Activated T-helper 2 cell treated with anti-CD3 and anti-CD28 coated beads, Interferon-gamma antibody, Interleukin-2, Interleukin-4, amounts not matched to agents 10 μg/mL and 5 μg/mL and 100 μg/mL, durations not matched to agents 14 hours and 24 hours and 36 hours (primary cell): ENCODE measurements around the gene FBLN1. TPM values are rescaled to one million over a fixed set of nuclear protein-coding genes. Genes with fewer than 3 reads are reported as not detected.
"Not testable (repeated sequence)": the region's sequence is repeated elsewhere in the genome, so short reads cannot be mapped to it uniquely, and the experiment has no call there.

Source experiments
- DNase-seq: peaks from one replicate; pipeline ENCODE4 v3.0.0; 2021; ENCODE audit warnings: low spot score
- H3K27ac Mint-ChIP-seq: one replicate; pipeline ENCODE4 v1.8.0; 2021; ENCODE audit warnings: mixed read lengths
- H3K27me3 Mint-ChIP-seq: one replicate; pipeline ENCODE4 v1.8.0; 2021; ENCODE audit warnings: low read depth, mixed read lengths
- H3K36me3 Mint-ChIP-seq: one replicate; pipeline ENCODE4 v1.8.0; 2021; ENCODE audit warnings: low read depth, mixed read lengths
- H3K4me1 Mint-ChIP-seq: one replicate; pipeline ENCODE4 v1.8.0; 2021; ENCODE audit warnings: low read depth, mixed read lengths
- H3K4me3 Mint-ChIP-seq: one replicate; pipeline ENCODE4 v1.8.0; 2021; ENCODE audit warnings: low read depth, mild to moderate bottlenecking, moderate library complexity, mixed read lengths
- H3K9me3 Mint-ChIP-seq: one replicate; pipeline ENCODE4 v1.8.0; 2021; ENCODE audit warnings: mixed read lengths
- intact Hi-C: fragments of 100-400 bp; cut with micrococcal nuclease; formaldehyde crosslinking; loops from one replicate; pipeline ENCODE4 v1.15.1; 2023
- total RNA-seq: library from RNA; stranded (reverse); gene quantifications from 2 replicates; pipeline ENCODE4 v1.2.3, GENCODE V29; 2022

FBLN1 gene
- total RNA-seq, 1 donor from 2014 or later = not detected

GRCh38 chr22:45621836-45622600 lies 119.3 kb downstream of the FBLN1 start:
- H3K9me3 Mint-ChIP-seq = peaks cover 7% of the 10 kb centered on the region
- no peak overlapping the region for H3K4me3 Mint-ChIP-seq
- no peaks in the 10 kb centered on the region for H3K36me3 Mint-ChIP-seq
- intact Hi-C loops = no loop called here
- peaks cover 6% of the 10 kb centered on the region for H3K27me3 Mint-ChIP-seq
- H3K27ac Mint-ChIP-seq = no peak overlapping the region
- no peak for DNase-seq
- H3K4me1 Mint-ChIP-seq = peaks cover 6% of the 10 kb centered on the region

- H3K4me1 Mint-ChIP-seq, H3K27ac Mint-ChIP-seq, intact Hi-C loops, H3K4me3 Mint-ChIP-seq, H3K36me3 Mint-ChIP-seq, DNase-seq, H3K9me3 Mint-ChIP-seq, H3K27me3 Mint-ChIP-seq: not testable (repeated sequence)
Observed at GRCh38 chr22:45623464-45624145, 120.9 kb downstream of the FBLN1 start.

GRCh38 chr22:45626198-45626651 lies 123.5 kb downstream of the FBLN1 start:
- no peak overlapping the region for H3K27ac Mint-ChIP-seq
- H3K4me3 Mint-ChIP-seq = no peak overlapping the region
- peaks cover 1% of the 10 kb centered on the region for H3K4me1 Mint-ChIP-seq
- no peaks in the 10 kb centered on the region for H3K36me3 Mint-ChIP-seq
- peaks cover 21% of the 10 kb centered on the region for H3K27me3 Mint-ChIP-seq
- DNase-seq = no peak
- no peaks in the 10 kb centered on the region for H3K9me3 Mint-ChIP-seq
- intact Hi-C loops = no loop called here

- H3K36me3 Mint-ChIP-seq = no peaks in the 10 kb centered on the region
Observed at GRCh38 chr22:45627489-45628233, 125.0 kb downstream of the FBLN1 start.

GRCh38 chr22:45628515-45628914 lies 125.8 kb downstream of the FBLN1 start:
- intact Hi-C loops = no loop called here
- no peaks in the 10 kb centered on the region for H3K9me3 Mint-ChIP-seq
- peaks cover 42% of the 10 kb centered on the region for H3K27me3 Mint-ChIP-seq
- peaks cover 1% of the 10 kb centered on the region for H3K4me1 Mint-ChIP-seq
- DNase-seq = no peak
- H3K27ac Mint-ChIP-seq = no peak overlapping the region
- H3K4me3 Mint-ChIP-seq = no peak overlapping the region
- no peaks in the 10 kb centered on the region for H3K36me3 Mint-ChIP-seq

More at GRCh38 chr22:45627489-45628233, 125.0 kb downstream of the FBLN1 start:
- intact Hi-C loops = no loop called here
- peaks cover 35% of the 10 kb centered on the region for H3K27me3 Mint-ChIP-seq
- no peaks in the 10 kb centered on the region for H3K9me3 Mint-ChIP-seq
- H3K4me1 Mint-ChIP-seq = peaks cover 1% of the 10 kb centered on the region
- no peak overlapping the region for H3K27ac Mint-ChIP-seq
- H3K4me3 Mint-ChIP-seq = no peak overlapping the region
- DNase-seq = no peak

GRCh38 chr22:45629469-45630089 lies 126.9 kb downstream of the FBLN1 start:
- peaks cover 48% of the 10 kb centered on the region for H3K27me3 Mint-ChIP-seq
- H3K27ac Mint-ChIP-seq = no peak overlapping the region
- no peaks in the 10 kb centered on the region for H3K9me3 Mint-ChIP-seq
- no peak for DNase-seq
- H3K4me1 Mint-ChIP-seq = peaks cover 1% of the 10 kb centered on the region
- H3K36me3 Mint-ChIP-seq = no peaks in the 10 kb centered on the region
- intact Hi-C loops = no loop called here
- H3K4me3 Mint-ChIP-seq = no peak overlapping the region

- no peak overlapping the region for H3K4me3 Mint-ChIP-seq
- H3K9me3 Mint-ChIP-seq = no peaks in the 10 kb centered on the region
- no peak overlapping the region for H3K27ac Mint-ChIP-seq
- H3K27me3 Mint-ChIP-seq = peaks cover 47% of the 10 kb centered on the region
- no peaks in the 10 kb centered on the region for H3K4me1 Mint-ChIP-seq
- DNase-seq = no peak
- intact Hi-C loops = no loop called here
- no peaks in the 10 kb centered on the region for H3K36me3 Mint-ChIP-seq
Observed at GRCh38 chr22:45630436-45630835, 127.8 kb downstream of the FBLN1 start.

- Mint-ChIP-seq H3K27me3 (peaks cover 48% of the 10 kb centered on the region), H3K36me3 (no peaks in the 10 kb centered on the region), H3K9me3 (no peaks in the 10 kb centered on the region), H3K4me1 (no peaks in the 10 kb centered on the region), H3K27ac (no peak overlapping the region), H3K4me3 (no peak overlapping the region)
- DNase-seq = no peak
- intact Hi-C loops = no loop called here
Observed at GRCh38 chr22:45631140-45631840, 128.6 kb downstream of the FBLN1 start.

GRCh38 chr22:45631841-45632238 lies 129.2 kb downstream of the FBLN1 start:
- intact Hi-C loops = no loop called here
- no peak overlapping the region for H3K27ac Mint-ChIP-seq
- no peak for DNase-seq
- no peaks in the 10 kb centered on the region for H3K9me3 Mint-ChIP-seq
- peaks cover 52% of the 10 kb centered on the region for H3K27me3 Mint-ChIP-seq
- no peak overlapping the region for H3K4me3 Mint-ChIP-seq
- H3K36me3 Mint-ChIP-seq = no peaks in the 10 kb centered on the region
- H3K4me1 Mint-ChIP-seq = no peaks in the 10 kb centered on the region

GRCh38 chr22:45632791-45633515 lies 130.3 kb downstream of the FBLN1 start:
- Mint-ChIP-seq H3K27me3 (peaks cover 56% of the 10 kb centered on the region), H3K9me3 (no peaks in the 10 kb centered on the region), H3K27ac (no peak overlapping the region), H3K4me3 (no peak overlapping the region), H3K36me3 (no peaks in the 10 kb centered on the region), H3K4me1 (no peaks in the 10 kb centered on the region)
- no peak for DNase-seq
- intact Hi-C loops = no loop called here

GRCh38 chr22:45636683-45637082 lies 134.0 kb downstream of the FBLN1 start:
- no peak overlapping the region for H3K4me3 Mint-ChIP-seq
- no peaks in the 10 kb centered on the region for H3K9me3 Mint-ChIP-seq
- H3K27ac Mint-ChIP-seq = no peak overlapping the region
- DNase-seq = no peak
- H3K27me3 Mint-ChIP-seq = peaks cover 51% of the 10 kb centered on the region
- intact Hi-C loops = no loop called here
- H3K36me3 Mint-ChIP-seq = no peaks in the 10 kb centered on the region
- peaks cover 16% of the 10 kb centered on the region for H3K4me1 Mint-ChIP-seq

- Mint-ChIP-seq H3K27ac (no peak overlapping the region), H3K4me1 (peaks cover 21% of the 10 kb centered on the region), H3K9me3 (no peaks in the 10 kb centered on the region), H3K4me3 (no peak overlapping the region), H3K27me3 (peaks cover 49% of the 10 kb centered on the region), H3K36me3 (no peaks in the 10 kb centered on the region)
- DNase-seq = no peak
- intact Hi-C loops = no loop called here
Observed at GRCh38 chr22:45638197-45638596, 135.5 kb downstream of the FBLN1 start.
